Activated naive CD4-positive, alpha-beta T cell treated with anti-CD3 and anti-CD28 coated beads for 36 hours (primary cell): ENCODE data around the gene CXCL10. TPM values are rescaled to one million over a fixed set of nuclear protein-coding genes. Genes with fewer than 3 reads are reported as not detected.
A peak's percentile ranks its signal among the peaks of the same experiment; 100 is the strongest.

Experiments used
- CTCF ChIA-PET: fragments of 350-600 bp; sonication (Branson Sonifier 250); formaldehyde crosslinking; loops from one replicate; lab custom pipeline; 2021; ENCODE audit warnings: antibody characterized with exemption; lab: Charles Lee
- DNase-seq: peaks from one replicate; pipeline ENCODE4 v3.0.0-alpha.2; 2020
- H3K27ac Mint-ChIP-seq: one replicate; pipeline ENCODE4 v1.8.0; 2021; ENCODE audit warnings: mild to moderate bottlenecking, mixed read lengths
- H3K27me3 Mint-ChIP-seq: one replicate; pipeline ENCODE4 v1.8.0; 2021; ENCODE audit warnings: low read depth, mixed read lengths
- H3K36me3 Mint-ChIP-seq: one replicate; pipeline ENCODE4 v1.8.0; 2021; ENCODE audit warnings: low read depth, mixed read lengths
- H3K4me1 Mint-ChIP-seq: one replicate; pipeline ENCODE4 v1.8.0; 2021; ENCODE audit warnings: low read depth, mixed read lengths
- H3K4me3 Mint-ChIP-seq: one replicate; pipeline ENCODE4 v1.8.0; 2021; ENCODE audit warnings: mild to moderate bottlenecking, moderate library complexity, mixed read lengths
- H3K9me3 Mint-ChIP-seq: one replicate; pipeline ENCODE4 v1.8.0; 2021; ENCODE audit warnings: mixed read lengths
- intact Hi-C: fragments of 100-400 bp; cut with micrococcal nuclease; formaldehyde crosslinking; loops from one replicate; pipeline ENCODE4 v1.15.1; 2023
- total RNA-seq, 2 experiments: library from RNA; stranded (reverse); gene quantifications; one replicate each; pipeline ENCODE4 v1.2.3, GENCODE V29; 2021

Gene CXCL10
- under 1 TPM; 0.41 to 0.64 TPM for total RNA-seq

GRCh38 chr4:76023389-76023788 is at the start of gene CXCL10:
Gene CXCL10 (minus strand): TSS chr4:76023497. CDS start chr4:76023431, 66 bp downstream.
- Mint-ChIP-seq H3K9me3 (no peaks in the 10 kb centered on the region), H3K27me3 (peaks cover 8% of the 10 kb centered on the region), H3K4me1 (peaks cover 30% of the 10 kb centered on the region), H3K27ac (no peak within 1 kb of the TSS), H3K4me3 (no peak within 1 kb of the TSS), H3K36me3 (no peaks in the 10 kb centered on the region)
- intact Hi-C loops: loop anchor here (1.0 kb wide), 1 partner anchor 19 kb away; no protein-coding TSS in a partner anchor
- no peak for DNase-seq
- CTCF ChIA-PET: interaction anchor here (1.4 kb wide), 1 partner anchor 28 kb away, joined by 9 read pairs; no protein-coding TSS in a partner anchor

DNA sequence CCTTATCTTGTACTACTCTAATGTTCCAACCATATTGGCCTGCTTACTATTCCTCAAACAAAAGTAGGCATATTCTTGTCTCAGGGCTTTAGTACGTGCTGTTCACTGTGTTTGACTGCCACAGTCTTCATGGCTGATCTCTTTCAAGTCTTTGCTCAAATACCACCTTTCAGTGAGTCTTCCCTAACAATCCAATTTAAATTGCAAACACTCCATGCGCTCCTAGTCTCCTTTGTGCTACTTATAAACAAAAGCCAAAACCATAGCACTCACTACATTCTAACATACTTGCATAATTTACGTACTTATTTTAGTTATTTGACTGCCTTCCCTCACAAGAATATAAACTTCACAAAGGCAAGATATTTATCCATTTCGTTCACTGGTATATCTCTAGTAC is 49.5 kb upstream of the CXCL10 start:
- Mint-ChIP-seq H3K36me3 (no peaks in the 10 kb centered on the region), H3K27ac (no peak overlapping the region), H3K4me1 (no peaks in the 10 kb centered on the region), H3K4me3 (no peak overlapping the region), H3K27me3 (no peaks in the 10 kb centered on the region), H3K9me3 (no peaks in the 10 kb centered on the region)
- CTCF ChIA-PET: no interaction called here
- no peak for DNase-seq
- intact Hi-C loops: no loop called here

DNA sequence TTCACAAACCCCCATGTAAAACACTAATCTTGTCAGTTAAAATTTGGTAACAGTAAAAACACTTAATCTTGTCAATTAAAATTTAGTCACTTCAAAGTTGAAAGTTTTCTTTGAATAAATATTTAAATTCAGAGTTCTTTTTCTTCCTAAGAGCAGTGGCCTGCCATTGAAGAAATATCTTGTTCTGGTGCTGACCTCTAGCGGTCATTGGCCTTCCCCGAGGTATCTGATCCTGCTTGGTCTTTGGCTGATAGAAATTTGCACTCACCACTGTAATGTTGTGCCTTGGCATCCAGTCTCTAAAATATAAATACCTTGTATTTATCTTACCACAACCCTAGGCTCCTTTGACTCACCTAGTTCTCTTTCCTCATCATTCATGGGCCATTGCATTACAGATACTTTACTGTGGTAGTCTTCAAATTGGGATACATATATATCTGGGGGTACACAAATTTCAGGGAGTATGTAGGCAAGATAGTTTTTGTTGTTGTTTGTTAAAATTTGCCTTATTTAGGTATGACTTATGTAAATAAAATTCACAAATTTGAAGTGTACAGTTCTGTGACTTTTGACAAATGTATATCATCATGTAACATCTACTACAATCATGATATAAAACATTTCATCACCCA is 44.5 kb upstream of the CXCL10 start:
- Mint-ChIP-seq H3K4me3 (no peak overlapping the region), H3K36me3 (no peaks in the 10 kb centered on the region), H3K4me1 (no peaks in the 10 kb centered on the region), H3K27ac (no peak overlapping the region), H3K9me3 (no peaks in the 10 kb centered on the region), H3K27me3 (peaks cover 4% of the 10 kb centered on the region)
- CTCF ChIA-PET: interaction anchor here (0.8 to 6.7 kb wide), 13 partner anchors 9 to 170 kb away, joined by 3 to 117 read pairs (median 4); no protein-coding TSS in a partner anchor
- intact Hi-C loops: loop anchor here (1.0 kb wide), 5 partner anchors 72 to 172 kb away; partner anchors contain the start of gene NAAA
- DNase-seq: peak; percentile 90

DNA sequence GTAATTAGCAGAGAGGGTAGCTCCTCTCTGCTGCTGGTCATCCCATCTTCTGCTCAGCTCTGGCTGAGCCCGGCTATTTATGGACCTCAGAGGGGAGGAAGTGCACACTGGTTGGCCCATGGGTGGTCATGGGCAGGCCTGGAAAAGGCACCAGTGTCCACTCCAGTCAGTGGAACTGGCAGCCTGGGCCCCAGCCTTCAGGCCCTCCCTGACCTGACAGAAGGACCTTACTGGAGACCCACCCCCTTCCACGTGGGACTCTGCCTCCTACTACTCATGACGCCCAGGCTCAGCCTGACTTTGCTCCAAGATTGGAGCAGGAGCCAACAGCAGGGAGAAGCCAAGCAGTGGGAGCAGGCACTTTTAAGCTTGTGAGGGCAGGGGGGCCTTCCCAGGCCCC is 43.2 kb upstream of the CXCL10 start:
- Mint-ChIP-seq H3K9me3 (no peaks in the 10 kb centered on the region), H3K27me3 (peaks cover 10% of the 10 kb centered on the region), H3K4me3 (no peak overlapping the region), H3K27ac (no peak overlapping the region), H3K36me3 (no peaks in the 10 kb centered on the region), H3K4me1 (peaks cover 5% of the 10 kb centered on the region)
- DNase-seq: no peak
- intact Hi-C loops: no loop called here
- CTCF ChIA-PET: interaction anchor here (0.6 to 6.7 kb wide), 9 partner anchors 11 to 80 kb away, joined by 3 to 117 read pairs (median 6); partner anchors contain the start of gene SDAD1

- no peak for DNase-seq
- H3K27me3 Mint-ChIP-seq: peaks cover 23% of the 10 kb centered on the region
- no peak overlapping the region for H3K27ac Mint-ChIP-seq
- peaks cover 42% of the 10 kb centered on the region for H3K4me1 Mint-ChIP-seq
- H3K36me3 Mint-ChIP-seq: no peaks in the 10 kb centered on the region
- intact Hi-C loops: no loop called here
- H3K4me3 Mint-ChIP-seq: no peak overlapping the region
- CTCF ChIA-PET: interaction anchor here (1.2 to 5.1 kb wide), 3 partner anchors 52 to 66 kb away, joined by 4 to 56 read pairs (median 5); no protein-coding TSS in a partner anchor
- H3K9me3 Mint-ChIP-seq: no peaks in the 10 kb centered on the region
Measured at GRCh38 chr4:76061982-76062381, 38.7 kb upstream of the CXCL10 start.

- H3K27ac Mint-ChIP-seq: no peak overlapping the region
- no peak overlapping the region for H3K4me3 Mint-ChIP-seq
- H3K9me3 Mint-ChIP-seq: no peaks in the 10 kb centered on the region
- CTCF ChIA-PET: interaction anchor here (1.2 to 5.1 kb wide), 3 partner anchors 51 to 66 kb away, joined by 4 to 56 read pairs (median 5); no protein-coding TSS in a partner anchor
- H3K36me3 Mint-ChIP-seq: no peaks in the 10 kb centered on the region
- intact Hi-C loops: no loop called here
- H3K27me3 Mint-ChIP-seq: peaks cover 23% of the 10 kb centered on the region
- peaks cover 42% of the 10 kb centered on the region for H3K4me1 Mint-ChIP-seq
- DNase-seq: no peak
Measured at GRCh38 chr4:76061421-76061820, 38.1 kb upstream of the CXCL10 start.

DNA sequence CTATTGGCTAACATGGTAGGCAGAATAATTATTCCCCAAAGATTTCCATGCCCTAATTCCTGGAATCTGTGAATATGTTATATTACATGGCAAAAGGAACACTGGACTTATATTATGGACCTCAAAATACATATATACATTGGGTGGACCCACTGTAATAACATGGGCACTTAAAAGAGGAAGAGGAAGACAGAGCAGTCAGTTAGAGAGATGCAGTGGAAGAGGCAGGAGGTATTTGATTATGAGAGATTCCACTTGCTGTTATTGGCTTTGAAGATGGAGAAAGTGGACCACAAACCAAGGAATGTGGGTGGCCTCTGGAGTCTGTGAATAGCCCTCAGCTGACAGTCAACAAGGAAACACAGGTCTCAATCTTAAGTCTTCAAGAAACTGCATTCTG is 37.2 kb upstream of the CXCL10 start:
- Mint-ChIP-seq H3K9me3 (no peaks in the 10 kb centered on the region), H3K36me3 (no peaks in the 10 kb centered on the region), H3K4me3 (no peak overlapping the region), H3K4me1 (peaks cover 49% of the 10 kb centered on the region), H3K27ac (no peak overlapping the region), H3K27me3 (peaks cover 33% of the 10 kb centered on the region)
- intact Hi-C loops: no loop called here
- no peak for DNase-seq
- CTCF ChIA-PET: interaction anchor here (5.1 kb wide), 1 partner anchor 65 kb away, joined by 56 read pairs; no protein-coding TSS in a partner anchor

GRCh38 chr4:76059750-76060149 is 36.5 kb upstream of the CXCL10 start:
- Mint-ChIP-seq H3K27ac (no peak overlapping the region), H3K4me3 (no peak overlapping the region), H3K4me1 (peaks cover 57% of the 10 kb centered on the region), H3K36me3 (no peaks in the 10 kb centered on the region), H3K9me3 (no peaks in the 10 kb centered on the region), H3K27me3 (peaks cover 40% of the 10 kb centered on the region)
- CTCF ChIA-PET: no interaction called here
- intact Hi-C loops: loop anchor here (2.0 to 10.0 kb wide), 7 partner anchors 153 to 1528 kb away; partner anchors contain the start of genes CCNI, G3BP2 and SCARB2
- no peak for DNase-seq

DNA sequence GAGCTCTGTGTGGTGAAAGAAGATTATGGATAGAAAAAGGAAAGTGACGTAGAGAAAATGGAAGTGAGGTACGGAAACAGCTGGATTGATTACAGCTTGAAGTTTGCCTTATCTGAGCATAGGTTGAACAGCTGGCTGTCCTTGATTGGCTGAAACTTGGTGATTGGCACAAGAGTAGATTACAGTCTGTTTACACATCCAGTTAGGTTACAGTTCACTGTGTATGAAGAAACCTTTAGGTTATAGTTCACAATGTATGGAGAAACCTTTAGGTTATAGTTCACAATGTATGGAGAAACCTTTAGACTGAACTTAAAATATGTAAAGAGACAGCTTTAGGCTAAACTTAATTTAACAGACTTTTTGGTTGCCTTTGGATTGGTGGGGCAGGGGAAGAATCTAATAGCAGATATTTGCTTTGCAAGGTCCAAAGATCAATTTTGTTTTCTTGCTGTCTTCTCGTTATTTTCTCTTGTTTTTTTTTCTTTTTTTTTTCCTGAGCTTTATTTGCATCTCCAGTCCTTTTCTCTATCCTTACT is 35.7 kb upstream of the CXCL10 start:
- no peaks in the 10 kb centered on the region for H3K36me3 Mint-ChIP-seq
- no peak overlapping the region for H3K4me3 Mint-ChIP-seq
- no peak overlapping the region for H3K27ac Mint-ChIP-seq
- intact Hi-C loops: loop anchor here (1.0 to 10.0 kb wide), 11 partner anchors 17 to 1528 kb away; partner anchors contain the start of genes CCNI, G3BP2 and SCARB2
- DNase-seq: no peak
- H3K9me3 Mint-ChIP-seq: no peaks in the 10 kb centered on the region
- CTCF ChIA-PET: interaction anchor here (0.6 to 1.6 kb wide), 8 partner anchors 8 to 121 kb away, joined by 3 to 16 read pairs (median 4); partner anchors contain the start of gene SDAD1
- peaks cover 57% of the 10 kb centered on the region for H3K4me1 Mint-ChIP-seq
- H3K27me3 Mint-ChIP-seq: peaks cover 38% of the 10 kb centered on the region

GRCh38 chr4:76058302-76058701 is 35.0 kb upstream of the CXCL10 start:
- DNase-seq: no peak
- intact Hi-C loops: loop anchor here (1.0 to 10.0 kb wide), 11 partner anchors 16 to 1529 kb away; partner anchors contain the start of genes CCNI, G3BP2 and SCARB2
- CTCF ChIA-PET: interaction anchor here (1.2 to 1.6 kb wide), 5 partner anchors 34 to 121 kb away, joined by 3 to 16 read pairs (median 5); partner anchors contain the start of gene SDAD1
- Mint-ChIP-seq H3K4me1 (peaks cover 57% of the 10 kb centered on the region), H3K27ac (no peak overlapping the region), H3K36me3 (no peaks in the 10 kb centered on the region), H3K27me3 (peaks cover 42% of the 10 kb centered on the region), H3K9me3 (no peaks in the 10 kb centered on the region), H3K4me3 (no peak overlapping the region)

GRCh38 chr4:76055421-76055820 is 32.1 kb upstream of the CXCL10 start:
- Mint-ChIP-seq H3K4me1 (peaks cover 44% of the 10 kb centered on the region), H3K36me3 (no peaks in the 10 kb centered on the region), H3K27me3 (peaks cover 34% of the 10 kb centered on the region), H3K9me3 (no peaks in the 10 kb centered on the region), H3K4me3 (no peak overlapping the region), H3K27ac (no peak overlapping the region)
- intact Hi-C loops: loop anchor here (5.0 to 10.0 kb wide), 6 partner anchors 157 to 1532 kb away; partner anchors contain the start of genes CCNI, G3BP2 and SCARB2
- CTCF ChIA-PET: interaction anchor here (1.0 to 1.2 kb wide), 2 partner anchors 11 to 59 kb away, joined by 3 to 4 read pairs; no protein-coding TSS in a partner anchor
- DNase-seq: no peak

DNA sequence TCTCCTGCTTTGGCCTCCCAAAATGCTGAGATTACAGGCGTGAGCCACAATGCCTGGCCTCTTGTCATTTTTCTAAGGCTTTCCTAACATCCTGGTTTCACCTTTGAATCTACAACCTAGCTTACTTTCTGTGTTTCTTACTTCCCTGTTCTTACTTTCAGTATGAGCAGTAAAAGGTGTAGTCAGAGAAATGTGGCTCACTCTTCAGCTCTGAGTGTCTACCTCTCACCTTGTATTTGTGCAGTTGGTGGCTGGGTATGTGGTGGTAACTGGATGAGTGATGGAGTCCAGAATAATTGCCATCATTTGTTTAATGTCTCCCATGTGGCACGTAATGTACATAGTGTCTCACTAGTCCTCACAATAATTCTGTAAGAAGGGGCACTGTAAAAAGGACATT is 31.7 kb upstream of the CXCL10 start:
- H3K9me3 Mint-ChIP-seq: no peaks in the 10 kb centered on the region
- H3K36me3 Mint-ChIP-seq: no peaks in the 10 kb centered on the region
- H3K4me1 Mint-ChIP-seq: peaks cover 40% of the 10 kb centered on the region
- DNase-seq: peak; percentile 58
- no peak overlapping the region for H3K27ac Mint-ChIP-seq
- intact Hi-C loops: loop anchor here (5.0 to 10.0 kb wide), 6 partner anchors 157 to 1532 kb away; partner anchors contain the start of genes CCNI, G3BP2 and SCARB2
- H3K4me3 Mint-ChIP-seq: no peak overlapping the region
- H3K27me3 Mint-ChIP-seq: peaks cover 30% of the 10 kb centered on the region
- CTCF ChIA-PET: interaction anchor here (1.2 to 2.2 kb wide), 3 partner anchors 12 to 59 kb away, joined by 3 to 25 read pairs (median 3); no protein-coding TSS in a partner anchor
